CD14-positive monocyte (primary cell): ENCODE measurements around the gene GALNT17. TPM values are rescaled to one million over a fixed set of nuclear protein-coding genes. Genes with fewer than 3 reads are reported as not detected.

Source experiments
- DNase-seq, 3 donors: peaks; one replicate each; pipeline ENCODE4 v3.0.0-alpha.2; 2011 to 2022
- H2AFZ ChIP-seq: 2 replicates; pipeline ENCODE4 v1.6.0; 2012; ENCODE audit warnings: mild to moderate bottlenecking, low read depth, low read length, inconsistent platforms; ENCODE audit not compliant: insufficient read depth, poor library complexity, severe bottlenecking
- H3K27ac ChIP-seq, 2 donors: 1 replicate in 1 of 2; 2 replicates in 1 of 2; pipeline ENCODE4 v1.5.1; 2012 to 2013; ENCODE audit warnings: low read length in 2 of 2, control low read depth in 1 of 2, inconsistent platforms in 1 of 2, low read depth in 1 of 2, mild to moderate bottlenecking in 1 of 2
- H3K27me3 ChIP-seq, 2 donors: one replicate each; pipeline versions ENCODE4 v1.6.0 to v1.6.1; 2011 to 2013; ENCODE audit warnings: low read length in 2 of 2; ENCODE audit not compliant: control insufficient read depth in 2 of 2, insufficient read depth in 2 of 2
- H3K36me3 ChIP-seq, 2 donors: replicated peaks in 1 of 2; 1 replicate in 1 of 2; 2 replicates in 1 of 2; pipeline versions ENCODE4 v1.5.1 to v1.6.1; 2012 to 2013; ENCODE audit warnings: low read length in 2 of 2, control low read depth in 1 of 2, inconsistent platforms in 1 of 2, mild to moderate bottlenecking in 1 of 2; ENCODE audit not compliant: insufficient read depth in 2 of 2, control insufficient read depth in 1 of 2
- H3K4me1 ChIP-seq, 2 donors: 1 replicate in 1 of 2; 2 replicates in 1 of 2; pipeline versions ENCODE4 v1.5.1 to v1.6.1; 2012 to 2013; ENCODE audit warnings: low read length in 2 of 2, control low read depth in 1 of 2, inconsistent platforms in 1 of 2, mild to moderate bottlenecking in 1 of 2, moderate library complexity in 1 of 2; ENCODE audit not compliant: insufficient read depth in 2 of 2, control insufficient read depth in 1 of 2
- H3K4me2 ChIP-seq: replicated peaks from 2 replicates; pipeline ENCODE3; 2012; ENCODE audit warnings: low read length, moderate library complexity, mild to moderate bottlenecking; ENCODE audit not compliant: poor library complexity, severe bottlenecking; ENCODE audit errors: extremely low read depth
- H3K4me3 ChIP-seq, 3 experiments: fragments of 200-600 bp in 1 of 3; sonication (generic) in 1 of 3; replicated peaks in 1 of 3; 1 replicate in 2 of 3; 2 replicates in 1 of 3; pipeline ENCODE4 v1.5.1; 2011 to 2013; ENCODE audit warnings: low read length in 3 of 3, mild to moderate bottlenecking in 3 of 3, control low read depth in 2 of 3, low read depth in 2 of 3, inconsistent platforms in 1 of 3, moderate library complexity in 1 of 3
- H3K79me2 ChIP-seq: 2 replicates; pipeline ENCODE4 v1.6.0; 2012; ENCODE audit warnings: mild to moderate bottlenecking, control low read depth, inconsistent platforms, low read length, moderate library complexity; ENCODE audit not compliant: insufficient read depth
- H3K9ac ChIP-seq: 2 replicates; pipeline ENCODE4 v1.6.0; 2017; ENCODE audit warnings: low read length, mild to moderate bottlenecking; ENCODE audit not compliant: insufficient read depth, poor library complexity, severe bottlenecking
- H3K9me3 ChIP-seq, 2 donors: replicated peaks in 1 of 2; 1 replicate in 1 of 2; 2 replicates in 1 of 2; pipeline versions ENCODE4 v1.5.1 to v1.6.1; 2012 to 2013; ENCODE audit warnings: low read length in 2 of 2, control low read depth in 1 of 2; ENCODE audit not compliant: control insufficient read depth in 1 of 2, insufficient read depth in 1 of 2
- H4K20me1 ChIP-seq: 2 replicates; pipeline ENCODE4 v1.6.0; 2012; ENCODE audit warnings: mild to moderate bottlenecking, low read length, control low read depth, moderate library complexity; ENCODE audit not compliant: insufficient read depth
- H3K27ac Mint-ChIP-seq, 7 donors: one replicate each; pipeline ENCODE4 v1.8.0; 2020; ENCODE audit warnings: mild to moderate bottlenecking in 7 of 7, mixed read lengths in 7 of 7, moderate library complexity in 6 of 7, inconsistent platforms in 2 of 7
- H3K27me3 Mint-ChIP-seq, 3 donors: one replicate each; pipeline ENCODE4 v1.8.0; 2021 to 2022; ENCODE audit warnings: low read depth in 3 of 3, mild to moderate bottlenecking in 3 of 3, mixed read lengths in 3 of 3, moderate library complexity in 3 of 3, inconsistent platforms in 1 of 3
- H3K36me3 Mint-ChIP-seq, 2 donors: one replicate each; pipeline ENCODE4 v1.8.0; 2020; ENCODE audit warnings: mixed read lengths in 2 of 2, inconsistent platforms in 1 of 2, mild to moderate bottlenecking in 1 of 2
- H3K4me1 Mint-ChIP-seq: one replicate; pipeline ENCODE4 v1.8.0; 2020; ENCODE audit warnings: mild to moderate bottlenecking, mixed read lengths
- H3K4me3 Mint-ChIP-seq, 2 donors: one replicate each; pipeline ENCODE4 v1.8.0; 2020; ENCODE audit warnings: mild to moderate bottlenecking in 2 of 2, mixed read lengths in 2 of 2, moderate library complexity in 1 of 2
- H3K9me3 Mint-ChIP-seq, 7 donors: one replicate each; pipeline ENCODE4 v1.8.0; 2020 to 2022; ENCODE audit warnings: mixed read lengths in 7 of 7, mild to moderate bottlenecking in 6 of 7, moderate library complexity in 6 of 7, inconsistent platforms in 2 of 7
- CTCF ChIP-seq: fragments of 200-600 bp; IDR thresholded peaks from one replicate; pipeline ENCODE4 v1.8.0; 2022; ENCODE audit warnings: antibody characterized with exemption, mild to moderate bottlenecking
- WGBS: methylation state at CpG from one replicate; pipeline ENCODE4 v1.1.5; 2013; ENCODE audit warnings: missing lambda C conversion rate; ENCODE audit not compliant: insufficient coverage; 5-methylcytosine and 5-hydroxymethylcytosine counted together
- intact Hi-C, 2 donors: fragments of 100-400 bp; cut with micrococcal nuclease; formaldehyde crosslinking; loops; one replicate each; pipeline versions ENCODE4 v1.15.0 to v1.15.1; 2023
- polyA plus RNA-seq, 3 donors: library from polyadenylated mRNA; depleted of rRNA in 1 of 3; unstranded in 2 of 3; stranded (reverse) in 1 of 3; fragments of 300-500 nt in 2 of 3; fragments of >200 nt in 1 of 3; fragmentation: Illumina TruSeq in 2 of 3; gene quantifications; 1 replicate in 2 of 3; 2 replicates in 1 of 3; pipeline ENCODE4 v1.2.3, GENCODE V29; 2012 to 2021

Gene GALNT17
- polyA plus RNA-seq, 3 donors, result not detected

GRCh38 chr7:71553306-71553705 is 421.4 kb downstream of the GALNT17 start:
- WGBS, result no CpG with 5 or more reads among the region's 1 CpG
- no peak overlapping the region for H3K4me3 Mint-ChIP-seq
- TF ChIP-seq CTCF, result no peak

GRCh38 chr7:71555758-71556157 is 423.8 kb downstream of the GALNT17 start:
- Mint-ChIP-seq H3K4me1 (no peaks in the 10 kb centered on the region), H3K4me3 (no peak overlapping the region), H3K9me3 (peaks cover 7 to 35% (median 24%) of the 10 kb centered on the region in 7 donors), H3K27ac (no peak overlapping the region), H3K36me3 (no peaks in the 10 kb centered on the region), H3K27me3 (peaks cover 0 to 4% (median 3%) of the 10 kb centered on the region in 3 donors)
- no peak overlapping the region for H3K4me3 ChIP-seq
- no peaks in the 10 kb centered on the region for H3K36me3 ChIP-seq
- H2AFZ ChIP-seq, result no peak overlapping the region
- TF ChIP-seq CTCF, result no peak
- peaks cover 9 to 25% of the 10 kb centered on the region in 2 donors for H3K9me3 ChIP-seq
- DNase-seq, result no peak
- H3K27ac ChIP-seq, result no peak overlapping the region
- no peaks in the 10 kb centered on the region for H3K4me1 ChIP-seq
- H3K79me2 ChIP-seq, result no peaks in the 10 kb centered on the region
- WGBS, result 100% methylated on average over 3 of the region's 8 CpGs
- no peaks in the 10 kb centered on the region for H3K27me3 ChIP-seq
- intact Hi-C loops, result no loop called here
- no peak overlapping the region for H3K9ac ChIP-seq
- no peak overlapping the region for H3K4me2 ChIP-seq
- no peaks in the 10 kb centered on the region for H4K20me1 ChIP-seq

More at GRCh38 chr7:71553306-71553705, 421.4 kb downstream of the GALNT17 start:
- Histone ChIP-seq H3K4me1 (no peaks in the 10 kb centered on the region), H4K20me1 (no peaks in the 10 kb centered on the region), H3K4me2 (no peak overlapping the region), H3K27me3 (no peaks in the 10 kb centered on the region), H3K27ac (no peak overlapping the region), H3K9ac (no peak overlapping the region), H2AFZ (no peak overlapping the region), H3K79me2 (no peaks in the 10 kb centered on the region), H3K36me3 (no peaks in the 10 kb centered on the region), H3K9me3 (peaks cover 9 to 31% of the 10 kb centered on the region in 2 donors), H3K4me3 (no peak overlapping the region)
- Mint-ChIP-seq H3K27ac (no peak overlapping the region), H3K27me3 (peaks cover 0 to 2% (median 1%) of the 10 kb centered on the region in 3 donors), H3K4me1 (no peaks in the 10 kb centered on the region), H3K36me3 (no peaks in the 10 kb centered on the region), H3K9me3 (peaks cover 7 to 41% (median 28%) of the 10 kb centered on the region in 7 donors)
- no peak for DNase-seq
- intact Hi-C loops, result no loop called here
